Thymus (tissue), 14 donors: ENCODE data around the gene UCK1. TPM values are rescaled to one million over a fixed set of nuclear protein-coding genes. Genes with fewer than 3 reads are reported as not detected.

Source experiments
- DNase-seq, 9 donors: peaks; one replicate each; pipeline ENCODE4 v3.0.0-alpha.2; 2013; ENCODE audit warnings: low spot score in 9 of 9, low read depth in 6 of 9, missing footprints in 1 of 9
- H3K27ac ChIP-seq, 2 donors: one replicate each; pipeline ENCODE4 v1.5.1; 2013; ENCODE audit warnings: control low read depth in 1 of 2, low read depth in 1 of 2, low read length in 1 of 2, mild to moderate bottlenecking in 1 of 2, moderate library complexity in 1 of 2
- H3K27me3 ChIP-seq, 2 donors: one replicate each; pipeline ENCODE4 v1.5.1; 2013; ENCODE audit warnings: low read length in 1 of 2; ENCODE audit not compliant: control insufficient read depth in 2 of 2, insufficient read depth in 1 of 2
- H3K36me3 ChIP-seq, 2 donors: one replicate each; pipeline ENCODE4 v1.5.1; 2013; ENCODE audit warnings: low read length in 1 of 2, mild to moderate bottlenecking in 1 of 2, moderate library complexity in 1 of 2; ENCODE audit not compliant: control insufficient read depth in 2 of 2, insufficient read depth in 2 of 2
- H3K4me1 ChIP-seq, 2 donors: one replicate each; pipeline ENCODE4 v1.5.1; 2013; ENCODE audit warnings: low read length in 2 of 2; ENCODE audit not compliant: control insufficient read depth in 2 of 2, insufficient read depth in 2 of 2
- H3K4me3 ChIP-seq, 2 donors: one replicate each; pipeline ENCODE4 v1.5.1; 2013; ENCODE audit warnings: low read length in 2 of 2, control low read depth in 1 of 2, mild to moderate bottlenecking in 1 of 2
- H3K9me3 ChIP-seq, 2 donors: one replicate each; pipeline ENCODE4 v1.5.1; 2013; ENCODE audit warnings: low read length in 1 of 2, mild to moderate bottlenecking in 1 of 2; ENCODE audit not compliant: control insufficient read depth in 2 of 2, insufficient read depth in 1 of 2
- WGBS: extraction: QIAGEN DNeasy Blood & Tissue Kit; methylation state at CpG from one replicate; pipeline ENCODE4 v1.1.7; 2013; 5-methylcytosine and 5-hydroxymethylcytosine counted together
- long read RNA-seq, 10 donors: transcript quantifications; one replicate each; lab custom pipeline, GENCODE V29; 2026
- polyA plus RNA-seq: library from polyadenylated mRNA; stranded (reverse); fragments of 200-250 nt; gene quantifications from one replicate; pipeline ENCODE4 v1.2.3, GENCODE V29; 2013
- total RNA-seq: library from RNA; stranded (reverse); fragments of 120-200 nt; gene quantifications from one replicate; pipeline ENCODE4 v1.2.4, GENCODE V29; 2013
- donor health status: healthy.

UCK1 gene
- total RNA-seq (24.9 TPM), polyA plus RNA-seq (24.7 TPM)
- long read RNA-seq, donor 1, partial matches to known transcripts, result 0 of 1 reads
- long read RNA-seq, donor 1, other reads (novel, unspliced or antisense), result 0 of 1 reads
- long read RNA-seq, donor 2, result 0 reads
- long read RNA-seq, donor 3, transcript UCK1-204 (7 exons, 2,167 nt), result major isoform, 11 of 13 reads
- long read RNA-seq, donor 3, partial matches to known transcripts, result 0 of 13 reads
- long read RNA-seq, donor 3, other reads (novel, unspliced or antisense), result 0 of 13 reads
- long read RNA-seq, donor 4, transcript UCK1-204 (7 exons, 2,167 nt), result major isoform, 5 of 5 reads
- long read RNA-seq, donor 4, partial matches to known transcripts, result 0 of 5 reads
- long read RNA-seq, donor 4, other reads (novel, unspliced or antisense), result 0 of 5 reads
- long read RNA-seq, donor 5, transcript UCK1-204 (7 exons, 2,167 nt), result major isoform, 16 of 18 reads
- long read RNA-seq, donor 5, partial matches to known transcripts, result 0 of 18 reads
- long read RNA-seq, donor 5, other reads (novel, unspliced or antisense), result 0 of 18 reads
- long read RNA-seq, donor 6, partial matches to known transcripts, result 0 of 4 reads
- long read RNA-seq, donor 6, other reads (novel, unspliced or antisense), result 0 of 4 reads
- long read RNA-seq, donor 7, transcript UCK1-204 (7 exons, 2,167 nt), result major isoform, 6 of 7 reads
- long read RNA-seq, donor 7, partial matches to known transcripts, result 0 of 7 reads
- long read RNA-seq, donor 7, other reads (novel, unspliced or antisense), result 0 of 7 reads
- long read RNA-seq, donor 8, partial matches to known transcripts, result 0 of 2 reads
- long read RNA-seq, donor 8, other reads (novel, unspliced or antisense), result 0 of 2 reads
- long read RNA-seq, donor 9, transcript UCK1-204 (7 exons, 2,167 nt), result major isoform, 6 of 9 reads
- long read RNA-seq, donor 9, partial matches to known transcripts, result 0 of 9 reads
- long read RNA-seq, donor 9, other reads (novel, unspliced or antisense), result 0 of 9 reads
- long read RNA-seq, donor 10, transcript UCK1-204 (7 exons, 2,167 nt), result major isoform, 10 of 12 reads
- long read RNA-seq, donor 10, partial matches to known transcripts, result 0 of 12 reads
- long read RNA-seq, donor 10, other reads (novel, unspliced or antisense), result 0 of 12 reads

- DNase-seq, result peak in 8 of 9 donors; percentile 47 to 90 (median 78)
- H3K27ac ChIP-seq, result peak within 1 kb of the TSS in 1 of 2 donors; percentile 70
- H3K36me3 ChIP-seq, result peaks cover 27 to 37% of the 10 kb centered on the region in 2 donors
- H3K9me3 ChIP-seq, result no peaks in the 10 kb centered on the region
- peak within 1 kb of the TSS; percentile 66 to 100 for H3K4me3 ChIP-seq
- H3K4me1 ChIP-seq, result peaks cover 27 to 36% of the 10 kb centered on the region in 2 donors
- no peaks in the 10 kb centered on the region for H3K27me3 ChIP-seq
- 15% methylated on average over 103 of the region's 103 CpGs for WGBS
Observed at GRCh38 chr9:131530920-131531832, at the start of gene UCK1. UCK1 (minus strand) TSS chr9:131531263; CDS start chr9:131531174, 89 bp downstream.

GRCh38 chr9:131580358-131580757, 49.3 kb upstream of the UCK1 start:
- WGBS, result 98% methylated on average over 9 of the region's 9 CpGs
- Histone ChIP-seq H3K9me3 (no peaks in the 10 kb centered on the region), H3K36me3 (peaks cover 61 to 78% of the 10 kb centered on the region in 2 donors), H3K4me1 (peaks cover 23 to 48% of the 10 kb centered on the region in 2 donors), H3K27me3 (no peaks in the 10 kb centered on the region), H3K27ac (no peak overlapping the region), H3K4me3 (no peak overlapping the region)
- no peak for DNase-seq

GRCh38 chr9:131579789-131580211, 48.7 kb upstream of the UCK1 start:
- 94% methylated on average over 8 of the region's 8 CpGs for WGBS
- Histone ChIP-seq H3K27me3 (no peaks in the 10 kb centered on the region), H3K4me1 (peaks cover 18 to 42% of the 10 kb centered on the region in 2 donors), H3K4me3 (no peak overlapping the region), H3K36me3 (peaks cover 61 to 77% of the 10 kb centered on the region in 2 donors), H3K9me3 (no peaks in the 10 kb centered on the region), H3K27ac (no peak overlapping the region)
- no peak for DNase-seq

GRCh38 chr9:131578731-131579504, 47.9 kb upstream of the UCK1 start:
- H3K4me1 ChIP-seq, result peaks cover 11 to 33% of the 10 kb centered on the region in 2 donors
- H3K4me3 ChIP-seq, result no peak overlapping the region
- WGBS, result 32% methylated on average over 26 of the region's 26 CpGs
- peak overlapping the region; percentile 79 for H3K27ac ChIP-seq
- no peaks in the 10 kb centered on the region for H3K9me3 ChIP-seq
- no peaks in the 10 kb centered on the region for H3K27me3 ChIP-seq
- peak in 8 of 9 donors; percentile 47 to 85 (median 60) for DNase-seq
- peaks cover 55 to 69% of the 10 kb centered on the region in 2 donors for H3K36me3 ChIP-seq

- DNase-seq, result peak in 1 of 9 donors; percentile 33
- 90% methylated on average over 13 of the region's 13 CpGs for WGBS
- H3K4me3 ChIP-seq, result no peak overlapping the region
- peak overlapping the region in 1 of 2 donors; percentile 79 for H3K27ac ChIP-seq
- no peaks in the 10 kb centered on the region for H3K9me3 ChIP-seq
- peaks cover 11 to 28% of the 10 kb centered on the region in 2 donors for H3K4me1 ChIP-seq
- peaks cover 46 to 66% of the 10 kb centered on the region in 2 donors for H3K36me3 ChIP-seq
- no peaks in the 10 kb centered on the region for H3K27me3 ChIP-seq
Observed at GRCh38 chr9:131578021-131578420, 47.0 kb upstream of the UCK1 start.

- peaks cover 11 to 28% of the 10 kb centered on the region in 2 donors for H3K4me1 ChIP-seq
- H3K4me3 ChIP-seq, result no peak overlapping the region
- no peaks in the 10 kb centered on the region for H3K27me3 ChIP-seq
- 92% methylated on average over 25 of the region's 25 CpGs for WGBS
- peaks cover 39 to 60% of the 10 kb centered on the region in 2 donors for H3K36me3 ChIP-seq
- no peak overlapping the region for H3K27ac ChIP-seq
- no peaks in the 10 kb centered on the region for H3K9me3 ChIP-seq
- no peak for DNase-seq
Observed at GRCh38 chr9:131577005-131578000, 46.2 kb upstream of the UCK1 start.
